ENCODE measurements around the gene GRID1.

The GRID1 gene

GRCh38 chr10:86248062-86248461 is 118.5 kb downstream of the GRID1 start:
- no peak overlapping the region for H3K4me3 ChIP-seq (ENCODE audit: low read length)
- no peak for DNase-seq (ENCODE audit: low read depth)
- no peak for TF ChIP-seq CTCF (IDR thresholded peaks at IDR 0.05; ENCODE audit: insufficient read depth, low read depth, low read length, missing control alignments)

- no peak for DNase-seq (ENCODE audit: low read depth)
- no peak for TF ChIP-seq CTCF (IDR thresholded peaks at IDR 0.05; ENCODE audit: insufficient read depth, low read depth, low read length, missing control alignments)
These were observed 119.0 kb downstream of the GRID1 start for GRCh38 chr10:86247588-86247987.

GRCh38 chr10:86247073-86247472 is 119.5 kb downstream of the GRID1 start:
- H3K4me3 ChIP-seq (ENCODE audit: low read length): no peak overlapping the region
- TF ChIP-seq CTCF (IDR thresholded peaks at IDR 0.05; ENCODE audit: insufficient read depth, low read depth, low read length, missing control alignments): no peak
- DNase-seq (ENCODE audit: low read depth): no peak

More at GRCh38 chr10:86247588-86247987, 119.0 kb downstream of the GRID1 start:
- H3K4me3 ChIP-seq (ENCODE audit: low read length): no peak overlapping the region

GRCh38 chr10:86246279-86246940 is 120.2 kb downstream of the GRID1 start:
- TF ChIP-seq CTCF (IDR thresholded peaks at IDR 0.05; ENCODE audit: insufficient read depth, low read depth, low read length, missing control alignments): no peak
- H3K4me3 ChIP-seq (ENCODE audit: low read length): no peak overlapping the region
- DNase-seq (ENCODE audit: low read depth): no peak

GRCh38 chr10:86245015-86245394 is 121.6 kb downstream of the GRID1 start:
- no peak for TF ChIP-seq CTCF (IDR thresholded peaks at IDR 0.05; ENCODE audit: insufficient read depth, low read depth, low read length, missing control alignments)
- H3K4me3 ChIP-seq (ENCODE audit: low read length): no peak overlapping the region
- DNase-seq (ENCODE audit: low read depth): no peak

- no peak for TF ChIP-seq CTCF (IDR thresholded peaks at IDR 0.05; ENCODE audit: insufficient read depth, low read depth, low read length, missing control alignments)
- DNase-seq (ENCODE audit: low read depth): no peak
These were observed 122.1 kb downstream of the GRID1 start for GRCh38 chr10:86244297-86245014.

More at GRCh38 chr10:86244297-86245014, 122.1 kb downstream of the GRID1 start:
- H3K4me3 ChIP-seq (ENCODE audit: low read length): no peak overlapping the region
